Body of pancreas (tissue), 4 donors: ENCODE measurements around the gene ANKRD33B. TPM values are rescaled to one million over a fixed set of nuclear protein-coding genes. Genes with fewer than 3 reads are reported as not detected.
A peak's percentile ranks its signal among the peaks of the same experiment; 100 is the strongest.

ENCODE experiments used
- ATAC-seq: fragments of 150-250 bp; one replicate; pipeline ENCODE4 v1.9.1; 2016
- DNase-seq, 4 donors: peaks; one replicate each; pipeline ENCODE4 v3.0.0-alpha.2; 2019
- H3K27ac ChIP-seq, 4 donors: fragments of 200-600 bp; sonication (generic); 1 replicate in 3 of 4; 2 replicates in 1 of 4; pipeline versions ENCODE4 v1.5.1 to v1.6.1; 2016 to 2019; ENCODE audit warnings: mild to moderate bottlenecking in 1 of 4, mixed read lengths in 1 of 4, moderate library complexity in 1 of 4
- H3K27me3 ChIP-seq, 2 donors: fragments of 200-600 bp; sonication (generic); one replicate each; pipeline ENCODE4 v1.6.0; 2016; ENCODE audit warnings: mild to moderate bottlenecking in 1 of 2
- H3K36me3 ChIP-seq, 2 donors: fragments of 200-600 bp; sonication (generic); replicated peaks in 1 of 2; 2 replicates each; pipeline ENCODE4 v1.5.1; 2016; ENCODE audit warnings: low read depth in 2 of 2; ENCODE audit not compliant: insufficient read depth in 1 of 2
- H3K4me1 ChIP-seq: fragments of 200-600 bp; sonication (generic); one replicate; pipeline ENCODE4 v1.6.0; 2016
- H3K4me3 ChIP-seq, 2 donors: fragments of 200-600 bp; sonication (generic); 1 replicate in 1 of 2; 2 replicates in 1 of 2; pipeline ENCODE4 v1.5.1; 2016 to 2019
- H3K9me3 ChIP-seq, 3 donors: fragments of 200-600 bp; sonication (generic); 1 replicate in 2 of 3; 2 replicates in 1 of 3; pipeline ENCODE4 v1.5.1; 2016
- CTCF ChIP-seq, 7 experiments: fragments of 450-650 bp in 4 of 7; fragments of 200-600 bp in 3 of 7; sonication (generic) in 3 of 7; IDR thresholded peaks; one replicate each; pipeline ENCODE4 v1.5.1; 2016 to 2019; ENCODE audit warnings: antibody characterized with exemption in 7 of 7
- POLR2A ChIP-seq, 3 donors: fragments of 450-650 bp; IDR thresholded peaks; one replicate each; pipeline ENCODE4 v1.6.1; 2016; ENCODE audit warnings: antibody characterized with exemption in 3 of 3, mild to moderate bottlenecking in 2 of 3
- WGBS, 2 donors: methylation state at CpG; one replicate each; pipeline ENCODE4 v1.1.5; 2017; 5-methylcytosine and 5-hydroxymethylcytosine counted together
- intact Hi-C: fragments of 100-400 bp; cut with DNase I; formaldehyde crosslinking; loops from one replicate; pipeline ENCODE4 v1.15.1; 2023
- total RNA-seq, 2 donors: library from RNA; depleted of rRNA; stranded (reverse); fragments of >200 nt; gene quantifications; one replicate each; pipeline ENCODE4 v1.1.0, GENCODE V29; 2016

Gene ANKRD33B
- total RNA-seq, 2 donors from 2014 or later: 2.3 to 3.9 TPM

- WGBS, 2 donors: 83 to 93% methylated on average over 10 to 12 of the region's 12 CpGs
- Histone ChIP-seq H3K9me3 (no peaks in the 10 kb centered on the region), H3K36me3 (no peaks in the 10 kb centered on the region), H3K4me3 (no peak overlapping the region), H3K27me3 (no peaks in the 10 kb centered on the region), H3K27ac (no peak overlapping the region), H3K4me1 (peaks cover 12% of the 10 kb centered on the region)
- ATAC-seq (no peak), DNase-seq (no peak)
- TF ChIP-seq POLR2A (IDR thresholded peaks at IDR 0.05): no peak
- no peak for TF ChIP-seq CTCF (IDR thresholded peaks at IDR 0.05)
- intact Hi-C loops: loop anchor here (10.0 kb wide), 1 partner anchor 342 kb away; no protein-coding TSS in a partner anchor
Measured at GRCh38 chr5:10626473-10627013, 62.7 kb downstream of the ANKRD33B start.

- TF ChIP-seq POLR2A (IDR thresholded peaks at IDR 0.05) (no peak), CTCF (IDR thresholded peaks at IDR 0.05) (no peak)
- intact Hi-C loops: loop anchor here (10.0 kb wide), 1 partner anchor 342 kb away; no protein-coding TSS in a partner anchor
Measured at GRCh38 chr5:10627160-10627701, 63.4 kb downstream of the ANKRD33B start.

GRCh38 chr5:10628601-10629000, 64.7 kb downstream of the ANKRD33B start:
- 83 to 91% methylated on average over 7 of the region's 7 CpGs for WGBS, 2 donors
- DNase-seq: no peak

More at GRCh38 chr5:10627160-10627701, 63.4 kb downstream of the ANKRD33B start:
- no peak overlapping the region for H3K4me3 ChIP-seq
- DNase-seq: no peak
- H3K4me1 ChIP-seq: peaks cover 12% of the 10 kb centered on the region
- WGBS, 2 donors: 19 to 20% methylated on average over 12 of the region's 12 CpGs
- peak; percentile 19 for ATAC-seq
- H3K36me3 ChIP-seq: no peaks in the 10 kb centered on the region
- H3K27me3 ChIP-seq: no peaks in the 10 kb centered on the region
- no peaks in the 10 kb centered on the region for H3K9me3 ChIP-seq
- peak overlapping the region in 3 of 4 donors; percentile 31 to 72 (median 62) for H3K27ac ChIP-seq

GRCh38 chr5:10629682-10630081, 65.8 kb downstream of the ANKRD33B start:
- Histone ChIP-seq H3K27me3 (no peaks in the 10 kb centered on the region), H3K4me3 (no peak overlapping the region), H3K27ac (no peak overlapping the region), H3K9me3 (no peaks in the 10 kb centered on the region), H3K36me3 (no peaks in the 10 kb centered on the region), H3K4me1 (peaks cover 12% of the 10 kb centered on the region)
- DNase-seq (no peak), ATAC-seq (no peak)
- intact Hi-C loops: loop anchor here (10.0 kb wide), 1 partner anchor 345 kb away; no protein-coding TSS in a partner anchor
- no peak for TF ChIP-seq POLR2A (IDR thresholded peaks at IDR 0.05)
- no peak for TF ChIP-seq CTCF (IDR thresholded peaks at IDR 0.05)
- 79 to 87% methylated on average over 5 of the region's 5 CpGs for whole genome bisulfite sequencing, 2 donors

More at GRCh38 chr5:10628601-10629000, 64.7 kb downstream of the ANKRD33B start:
- no peaks in the 10 kb centered on the region for H3K27me3 ChIP-seq
- H3K27ac ChIP-seq: no peak overlapping the region
- no peaks in the 10 kb centered on the region for H3K36me3 ChIP-seq
- ATAC-seq: no peak
- no peak overlapping the region for H3K4me3 ChIP-seq
- TF ChIP-seq POLR2A (IDR thresholded peaks at IDR 0.05) (no peak), CTCF (IDR thresholded peaks at IDR 0.05) (no peak)
- H3K9me3 ChIP-seq: no peaks in the 10 kb centered on the region
- H3K4me1 ChIP-seq: peaks cover 12% of the 10 kb centered on the region
- intact Hi-C loops: loop anchor here (10.0 kb wide), 1 partner anchor 344 kb away; no protein-coding TSS in a partner anchor
